Activated CD8-positive, alpha-beta T cell treated with anti-CD3 and anti-CD28 coated beads for 36 hours (primary cell): ENCODE data around the gene CHRM1. TPM values are rescaled to one million over a fixed set of nuclear protein-coding genes. Genes with fewer than 3 reads are reported as not detected.

Source experiments
- ATAC-seq: fragments of 200-7000 bp; cut with Tn5 transposase; one replicate; pipeline ENCODE4 v1.10.0; 2021; ENCODE audit warnings: mild to moderate bottlenecking, moderate library complexity
- CTCF ChIA-PET: fragments of 350-600 bp; sonication (Branson Sonifier 250); formaldehyde crosslinking; loops from one replicate; lab custom pipeline; 2021; ENCODE audit warnings: antibody characterized with exemption; lab: Charles Lee
- POLR2A ChIA-PET: fragments of 350-600 bp; sonication (Branson Sonifier 250); formaldehyde crosslinking; loops from one replicate; lab custom pipeline; 2021; ENCODE audit warnings: antibody characterized with exemption; lab: Charles Lee
- DNase-seq: peaks from one replicate; pipeline ENCODE4 v3.0.0-alpha.2; 2020
- H3K27ac Mint-ChIP-seq: one replicate; pipeline ENCODE4 v1.8.0; 2021; ENCODE audit warnings: mild to moderate bottlenecking, mixed read lengths
- H3K27me3 Mint-ChIP-seq: one replicate; pipeline ENCODE4 v1.8.0; 2021; ENCODE audit warnings: mixed read lengths
- H3K36me3 Mint-ChIP-seq: one replicate; pipeline ENCODE4 v1.8.0; 2021; ENCODE audit warnings: low read depth, mixed read lengths
- H3K4me1 Mint-ChIP-seq: one replicate; pipeline ENCODE4 v1.8.0; 2021; ENCODE audit warnings: low read depth, mixed read lengths
- H3K4me3 Mint-ChIP-seq: one replicate; pipeline ENCODE4 v1.8.0; 2021; ENCODE audit warnings: mild to moderate bottlenecking, moderate library complexity, mixed read lengths
- H3K9me3 Mint-ChIP-seq: one replicate; pipeline ENCODE4 v1.8.0; 2021; ENCODE audit warnings: mixed read lengths
- intact Hi-C: fragments of 100-400 bp; cut with micrococcal nuclease; formaldehyde crosslinking; loops from one replicate; pipeline ENCODE4 v1.10.0; 2022
- total RNA-seq, 2 experiments: library from RNA; stranded (reverse); gene quantifications; one replicate each; pipeline ENCODE4 v1.2.3, GENCODE V29; 2021
- TF ChIP-seq, protein P1 (sequence below): fragments of 200-600 bp; IDR thresholded peaks from one replicate; pipeline ENCODE4 v1.8.0; 2022; ENCODE audit warnings: antibody characterized with exemption, mild to moderate bottlenecking

CHRM1 gene
- total RNA-seq, 2 experiments from 2014 or later, result not detected

DNA sequence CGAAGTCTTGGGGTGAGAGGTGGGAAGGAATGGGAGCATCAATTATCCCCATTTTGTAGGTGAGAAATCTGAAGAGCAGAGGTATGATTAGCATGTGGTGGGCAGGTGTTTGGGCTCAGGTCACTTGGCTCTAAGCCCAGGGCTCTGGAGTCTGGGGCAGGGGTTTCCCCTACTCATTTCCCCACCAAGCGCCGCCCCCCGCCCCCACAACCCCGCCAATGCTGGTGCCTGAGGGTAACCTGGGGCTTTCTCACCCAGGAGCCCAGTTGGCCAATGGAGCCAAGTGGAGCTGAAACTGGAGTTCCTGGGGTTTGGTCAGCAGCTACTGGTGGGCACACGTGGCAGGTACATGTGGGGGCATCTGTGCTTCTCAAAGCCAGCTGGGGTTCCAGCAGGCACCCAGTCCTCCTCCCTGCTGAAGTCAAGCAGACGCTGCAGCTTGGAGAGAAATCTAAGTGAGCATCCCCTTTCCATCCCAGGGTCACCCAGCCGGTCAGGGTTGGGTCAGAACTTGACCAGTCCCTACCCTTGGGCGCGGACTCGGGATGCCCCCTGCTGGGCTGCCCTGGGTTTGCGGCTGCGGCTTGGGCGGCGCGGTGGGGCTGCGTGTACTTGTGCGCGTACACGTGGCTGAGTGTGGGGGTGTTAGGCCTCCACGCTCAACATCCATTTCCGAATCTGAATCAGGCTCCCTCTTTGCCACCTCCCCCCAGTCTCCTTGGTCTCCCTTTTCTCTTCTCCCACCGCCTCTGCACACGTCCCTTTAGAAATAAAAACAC, 1.7 kb upstream of the CHRM1 start:
- no peaks in the 10 kb centered on the region for H3K9me3 Mint-ChIP-seq
- peak overlapping the region; percentile 69 for H3K27ac Mint-ChIP-seq
- H3K4me3 Mint-ChIP-seq, result peak overlapping the region; percentile 65
- H3K27me3 Mint-ChIP-seq, result peaks cover 56% of the 10 kb centered on the region
- ChIA-PET CTCF (interaction anchor here (1.0 to 2.2 kb wide), 4 partner anchors 14 to 136 kb away, joined by 3 to 24 read pairs (median 6); no protein-coding TSS in a partner anchor), POLR2A (interaction anchor here (0.8 to 1.5 kb wide), 5 partner anchors 17 to 81 kb away, joined by 3 to 5 read pairs (median 4); no protein-coding TSS in a partner anchor)
- peak; percentile 74 for ATAC-seq
- no peaks in the 10 kb centered on the region for H3K36me3 Mint-ChIP-seq
- peak; percentile 84 for DNase-seq
- intact Hi-C loops, result no loop called here
- peaks cover 33% of the 10 kb centered on the region for H3K4me1 Mint-ChIP-seq
- TF ChIP-seq, protein P1, sequence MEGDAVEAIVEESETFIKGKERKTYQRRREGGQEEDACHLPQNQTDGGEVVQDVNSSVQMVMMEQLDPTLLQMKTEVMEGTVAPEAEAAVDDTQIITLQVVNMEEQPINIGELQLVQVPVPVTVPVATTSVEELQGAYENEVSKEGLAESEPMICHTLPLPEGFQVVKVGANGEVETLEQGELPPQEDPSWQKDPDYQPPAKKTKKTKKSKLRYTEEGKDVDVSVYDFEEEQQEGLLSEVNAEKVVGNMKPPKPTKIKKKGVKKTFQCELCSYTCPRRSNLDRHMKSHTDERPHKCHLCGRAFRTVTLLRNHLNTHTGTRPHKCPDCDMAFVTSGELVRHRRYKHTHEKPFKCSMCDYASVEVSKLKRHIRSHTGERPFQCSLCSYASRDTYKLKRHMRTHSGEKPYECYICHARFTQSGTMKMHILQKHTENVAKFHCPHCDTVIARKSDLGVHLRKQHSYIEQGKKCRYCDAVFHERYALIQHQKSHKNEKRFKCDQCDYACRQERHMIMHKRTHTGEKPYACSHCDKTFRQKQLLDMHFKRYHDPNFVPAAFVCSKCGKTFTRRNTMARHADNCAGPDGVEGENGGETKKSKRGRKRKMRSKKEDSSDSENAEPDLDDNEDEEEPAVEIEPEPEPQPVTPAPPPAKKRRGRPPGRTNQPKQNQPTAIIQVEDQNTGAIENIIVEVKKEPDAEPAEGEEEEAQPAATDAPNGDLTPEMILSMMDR, result peak; percentile 68

DNA sequence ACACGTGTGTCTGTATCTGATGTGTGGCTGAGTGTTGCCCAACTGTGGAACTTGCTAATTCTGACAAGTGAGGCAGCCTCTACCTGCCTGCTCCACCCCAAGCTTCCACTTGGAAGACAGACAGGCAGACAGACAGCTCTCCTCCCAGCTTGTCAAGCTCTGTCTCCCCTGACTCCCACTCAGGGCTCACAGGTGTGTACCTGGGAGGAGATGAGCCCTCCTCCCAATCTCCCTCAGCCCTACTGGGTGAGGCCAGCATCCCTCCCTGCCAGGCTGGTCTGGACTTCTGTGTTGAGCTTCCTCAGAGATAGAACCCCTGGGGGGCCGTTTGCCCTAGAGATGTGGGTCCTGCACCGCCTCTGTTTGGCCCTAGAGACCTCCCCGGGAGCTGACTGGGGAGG, 1.0 kb upstream of the CHRM1 start:
- H3K36me3 Mint-ChIP-seq, result no peaks in the 10 kb centered on the region
- peaks cover 50% of the 10 kb centered on the region for H3K27me3 Mint-ChIP-seq
- POLR2A ChIA-PET, result interaction anchor here (0.7 to 1.5 kb wide), 4 partner anchors 16 to 38 kb away, joined by 3 to 5 read pairs (median 4); no protein-coding TSS in a partner anchor

DNA sequence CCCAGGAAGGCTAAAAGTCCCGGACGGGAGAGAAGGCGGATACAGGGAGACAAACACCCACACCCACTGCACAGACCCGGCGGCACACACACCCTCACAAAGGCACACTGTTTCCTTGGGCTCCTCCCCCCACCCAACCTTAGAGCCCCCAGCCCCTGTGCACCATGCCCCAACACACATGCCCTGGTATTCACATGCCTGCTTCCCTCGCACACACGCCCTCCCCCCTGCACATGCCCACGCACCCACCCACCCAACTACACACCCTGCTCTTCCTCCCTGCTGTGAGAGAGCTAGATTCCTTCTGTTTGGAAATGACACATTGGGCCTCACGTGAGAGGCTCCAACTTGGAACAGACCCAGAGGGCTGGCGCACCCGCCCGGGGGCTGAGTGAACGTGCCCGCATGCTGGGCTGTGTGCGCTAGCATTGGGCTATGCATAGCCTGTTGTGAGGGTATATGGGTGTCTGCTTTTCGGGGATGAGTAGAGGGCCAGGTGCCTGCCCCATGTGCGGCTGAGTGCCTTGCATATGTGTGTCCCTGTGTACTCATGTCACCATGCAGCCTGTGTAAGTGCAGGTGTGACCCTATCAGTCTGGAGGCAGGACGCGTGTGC, 518 bp upstream of the CHRM1 start:
- peaks cover 33% of the 10 kb centered on the region for H3K4me1 Mint-ChIP-seq
- intact Hi-C loops, result no loop called here
- TF ChIP-seq, protein P1, result no peak
- H3K36me3 Mint-ChIP-seq, result no peaks in the 10 kb centered on the region
- H3K9me3 Mint-ChIP-seq, result no peaks in the 10 kb centered on the region
- no peak overlapping the region for H3K4me3 Mint-ChIP-seq
- ATAC-seq, result no peak
- ChIA-PET CTCF (interaction anchor here (1.6 to 2.2 kb wide), 3 partner anchors 13 to 135 kb away, joined by 5 to 24 read pairs (median 7); no protein-coding TSS in a partner anchor), POLR2A (interaction anchor here (0.7 to 1.3 kb wide), 2 partner anchors 32 to 36 kb away, joined by 3 to 4 read pairs; no protein-coding TSS in a partner anchor)
- peaks cover 46% of the 10 kb centered on the region for H3K27me3 Mint-ChIP-seq
- no peak overlapping the region for H3K27ac Mint-ChIP-seq
- DNase-seq, result peak; percentile 23

More for the DNA sequence above, 1.0 kb upstream of the CHRM1 start:
- Mint-ChIP-seq H3K4me3 (no peak overlapping the region), H3K9me3 (no peaks in the 10 kb centered on the region), H3K27ac (no peak overlapping the region), H3K4me1 (peaks cover 33% of the 10 kb centered on the region)
- DNase-seq (peak; percentile 14), ATAC-seq (no peak)
- TF ChIP-seq, protein P1, result no peak
- CTCF ChIA-PET, result interaction anchor here (1.0 to 2.2 kb wide), 4 partner anchors 13 to 136 kb away, joined by 3 to 24 read pairs (median 6); no protein-coding TSS in a partner anchor
- intact Hi-C loops, result no loop called here

DNA sequence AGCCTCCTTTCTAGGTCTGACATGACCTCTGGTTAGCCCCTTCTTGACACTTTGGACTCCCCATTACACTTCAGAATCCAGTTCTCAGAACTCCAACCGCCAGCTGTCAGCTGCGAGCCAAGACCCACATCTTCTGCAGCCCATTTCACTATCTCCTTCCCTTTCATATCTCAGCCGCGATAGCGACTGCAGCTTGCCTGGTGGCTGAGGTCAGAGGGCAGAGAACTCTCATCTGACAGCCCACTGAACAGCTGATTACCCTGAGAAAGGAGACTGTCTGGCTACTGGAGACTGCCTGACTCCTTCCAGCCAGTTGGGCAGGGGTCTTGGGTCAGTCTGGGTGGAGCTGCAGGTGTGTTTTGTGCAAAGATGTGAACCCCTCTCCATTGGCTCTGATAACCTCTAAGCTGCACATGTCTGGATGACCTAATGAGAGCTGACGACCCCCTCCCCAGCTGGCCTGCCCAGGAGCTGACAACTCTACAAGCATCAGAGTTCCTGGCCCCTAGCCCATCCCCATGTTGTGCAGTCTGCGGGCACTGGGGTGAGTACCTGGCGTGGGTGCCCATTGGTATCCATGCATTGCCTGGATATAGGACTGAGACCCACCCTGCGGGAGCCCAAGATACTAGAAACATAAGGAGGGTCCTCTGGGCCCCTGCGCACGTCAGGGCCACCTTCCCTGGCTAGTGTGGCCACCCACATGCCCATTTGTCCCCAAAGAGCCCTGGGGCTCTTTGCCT, 1.1 kb downstream of the CHRM1 start:
- DNase-seq, result no peak
- peaks cover 31% of the 10 kb centered on the region for H3K27me3 Mint-ChIP-seq
- H3K36me3 Mint-ChIP-seq, result no peaks in the 10 kb centered on the region
- no peak overlapping the region for H3K4me3 Mint-ChIP-seq
- ATAC-seq, result no peak
- ChIA-PET CTCF (interaction anchor here (1.5 to 3.7 kb wide), 2 partner anchors 15 to 104 kb away, joined by 6 to 56 read pairs; no protein-coding TSS in a partner anchor), POLR2A (interaction anchor here (0.8 to 1.1 kb wide), 2 partner anchors 18 to 30 kb away, joined by 3 read pairs; no protein-coding TSS in a partner anchor)
- no peak overlapping the region for H3K27ac Mint-ChIP-seq
- H3K4me1 Mint-ChIP-seq, result peaks cover 20% of the 10 kb centered on the region
- intact Hi-C loops, result no loop called here
- TF ChIP-seq, protein P1, result no peak
- H3K9me3 Mint-ChIP-seq, result no peaks in the 10 kb centered on the region
